HFFc6 (cell line): ENCODE results near the gene TIMM17A. TPM values are rescaled to one million over a fixed set of nuclear protein-coding genes. Genes with fewer than 3 reads are reported as not detected.
"Not testable (repeated sequence)": the region's sequence is repeated elsewhere in the genome, so short reads cannot be mapped to it uniquely, and the experiment has no call there.

Experiments
- DNase-seq: peaks from one replicate; pipeline ENCODE4 v3.0.0-alpha.2; 2018
- H3K27ac Mint-ChIP-seq: 2 replicates; pipeline ENCODE4 v1.8.0; 2020; ENCODE audit warnings: mild to moderate bottlenecking, mixed read lengths
- H3K27me3 Mint-ChIP-seq: 2 replicates; pipeline ENCODE4 v1.8.0; 2021; ENCODE audit warnings: mild to moderate bottlenecking, moderate library complexity, mixed read lengths; ENCODE audit not compliant: insufficient read depth
- H3K36me3 Mint-ChIP-seq: 2 replicates; pipeline ENCODE4 v1.8.0; 2021; ENCODE audit warnings: low read depth, mixed read lengths
- H3K4me1 Mint-ChIP-seq: 2 replicates; pipeline ENCODE4 v1.8.0; 2020; ENCODE audit warnings: low read depth, mixed read lengths
- H3K4me3 Mint-ChIP-seq: 2 replicates; pipeline ENCODE4 v1.8.0; 2020; ENCODE audit warnings: mild to moderate bottlenecking, moderate library complexity, mixed read lengths
- H3K9me3 Mint-ChIP-seq: 2 replicates; pipeline ENCODE4 v1.8.0; 2020; ENCODE audit warnings: mild to moderate bottlenecking, mixed read lengths
- CTCF ChIP-seq: fragments of 200-600 bp; sonication (generic); IDR thresholded peaks from 2 replicates; pipeline ENCODE4 v1.5.0; 2021; ENCODE audit warnings: antibody characterized with exemption, mild to moderate bottlenecking
- total RNA-seq, 6 experiments: library from RNA; stranded (reverse); fragmentation: NEBNext Ultra II Directional; extraction: Animal tissue kit (Norgen Biotek cat#: 25700); gene quantifications; 2 replicates in 1 of 6; 3 replicates in 5 of 6; pipeline ENCODE4 v1.2.3, GENCODE V29; 2021

TIMM17A gene
- total RNA-seq, 6 experiments from 2014 or later, result 114 to 128 (median 122) TPM

GRCh38 chr1:201955729-201956143, 433 bp downstream of the TIMM17A start:
- Mint-ChIP-seq H3K27me3 (peaks cover 4% of the 10 kb centered on the region), H3K36me3 (peaks cover 36% of the 10 kb centered on the region), H3K4me3 (peak overlapping the region; percentile 97), H3K27ac (peak overlapping the region; percentile 95), H3K4me1 (peaks cover 24% of the 10 kb centered on the region), H3K9me3 (no peaks in the 10 kb centered on the region)
- no peak for TF ChIP-seq CTCF
- no peak for DNase-seq

- H3K4me1 Mint-ChIP-seq, result peaks cover 32% of the 10 kb centered on the region
- H3K36me3 Mint-ChIP-seq, result peaks cover 41% of the 10 kb centered on the region
- H3K27ac Mint-ChIP-seq, result no peak overlapping the region
- H3K9me3 Mint-ChIP-seq, result no peaks in the 10 kb centered on the region
- TF ChIP-seq CTCF, result no peak
- H3K4me3 Mint-ChIP-seq, result no peak overlapping the region
- DNase-seq, result no peak
- peaks cover 4% of the 10 kb centered on the region for H3K27me3 Mint-ChIP-seq
Measured at GRCh38 chr1:201958348-201958747, 3.0 kb downstream of the TIMM17A start.

- H3K36me3 Mint-ChIP-seq, result peaks cover 35% of the 10 kb centered on the region
- H3K27ac Mint-ChIP-seq, H3K9me3 Mint-ChIP-seq: not testable (repeated sequence)
Measured at GRCh38 chr1:201962382-201962781, 7.1 kb downstream of the TIMM17A start.

GRCh38 chr1:201964261-201964660, 9.0 kb downstream of the TIMM17A start:
- H3K4me1 Mint-ChIP-seq, result peaks cover 42% of the 10 kb centered on the region
- peak; percentile 92 for DNase-seq
- H3K27ac Mint-ChIP-seq, result peak overlapping the region; percentile 72
- TF ChIP-seq CTCF, result no peak
- no peaks in the 10 kb centered on the region; the same call in 1 of the 2 replicates for H3K27me3 Mint-ChIP-seq
- H3K36me3 Mint-ChIP-seq, result peaks cover 31% of the 10 kb centered on the region
- no peak overlapping the region for H3K4me3 Mint-ChIP-seq
- H3K9me3 Mint-ChIP-seq, result no peaks in the 10 kb centered on the region

More at GRCh38 chr1:201962382-201962781, 7.1 kb downstream of the TIMM17A start:
- H3K4me3 Mint-ChIP-seq, DNase-seq, H3K27me3 Mint-ChIP-seq: not testable (repeated sequence)
- peaks cover 37% of the 10 kb centered on the region for H3K4me1 Mint-ChIP-seq

- H3K4me3 Mint-ChIP-seq, result no peak overlapping the region
- TF ChIP-seq CTCF, result no peak
Measured at GRCh38 chr1:201966171-201966570, 10.9 kb downstream of the TIMM17A start.

GRCh38 chr1:201968202-201968925, 13.1 kb downstream of the TIMM17A start:
- peaks cover 29% of the 10 kb centered on the region for H3K36me3 Mint-ChIP-seq
- H3K27ac Mint-ChIP-seq, result peak overlapping the region; percentile 23; the same call in 1 of the 2 replicates

More at GRCh38 chr1:201966171-201966570, 10.9 kb downstream of the TIMM17A start:
- no peak for DNase-seq
- H3K4me1 Mint-ChIP-seq, result peaks cover 61% of the 10 kb centered on the region
- H3K9me3 Mint-ChIP-seq, result no peaks in the 10 kb centered on the region
- H3K36me3 Mint-ChIP-seq, result peaks cover 33% of the 10 kb centered on the region
- H3K27me3 Mint-ChIP-seq, result no peaks in the 10 kb centered on the region; the same call in 1 of the 2 replicates
- 0 out of 2 replicates have a peak overlapping the region, but pooled peaks have one; percentile 51 for H3K27ac Mint-ChIP-seq

More at GRCh38 chr1:201968202-201968925, 13.1 kb downstream of the TIMM17A start:
- Mint-ChIP-seq H3K4me1 (peaks cover 53% of the 10 kb centered on the region), H3K4me3 (no peak overlapping the region), H3K27me3 (no peaks in the 10 kb centered on the region; the same call in 1 of the 2 replicates), H3K9me3 (no peaks in the 10 kb centered on the region)
- no peak for DNase-seq
- no peak for TF ChIP-seq CTCF
